SK-N-SH (cell line): ENCODE results near the gene SMIM30. TPM values are rescaled to one million over a fixed set of nuclear protein-coding genes. Genes with fewer than 3 reads are reported as not detected.

Experiments
- CTCF ChIA-PET: fragments of 300-600, 350-600 bp; formaldehyde crosslinking; extraction: SDS; loops from one replicate; lab custom pipeline; 2021; lab: Yijun Ruan, JAX
- POLR2A ChIA-PET: fragments of 350-600 bp; sonication (Branson Sonifier 250); formaldehyde crosslinking; extraction: SDS; loops from one replicate; lab custom pipeline; 2020; ENCODE audit warnings: antibody characterized with exemption, inconsistent platforms; lab: Yijun Ruan, JAX
- DNase-seq: peaks from one replicate; pipeline ENCODE4 v3.0.0; 2012
- H2AFZ ChIP-seq: fragments of 200-600 bp; sonication (generic); 2 replicates; pipeline ENCODE4 v1.8.1; 2016; ENCODE audit warnings: antibody characterized with exemption, mild to moderate bottlenecking, low read depth
- H3F3A ChIP-seq: fragments of 200-600 bp; sonication (generic); replicated peaks from 2 replicates; pipeline ENCODE3; 2016; ENCODE audit warnings: antibody characterized with exemption, mild to moderate bottlenecking; ENCODE audit not compliant: insufficient read depth
- H3K27ac ChIP-seq, 2 experiments: fragments of 200-500 bp in 1 of 2; fragments of 200-600 bp in 1 of 2; sonication (Bioruptor generic) in 1 of 2; sonication (generic), shearing (Covaris generic) in 1 of 2; 2 replicates each; pipeline versions ENCODE4 v1.5.1 to v1.6.1; 2014 to 2016; ENCODE audit warnings: low read depth in 2 of 2, inconsistent platforms in 1 of 2, low read length in 1 of 2, mild to moderate bottlenecking in 1 of 2, mixed read lengths in 1 of 2
- H3K27me3 ChIP-seq: fragments of 200-600 bp; sonication (generic), shearing (Covaris generic); 2 replicates; pipeline ENCODE4 v1.6.1; 2016; ENCODE audit warnings: mixed run types; ENCODE audit not compliant: insufficient read depth
- H3K36me3 ChIP-seq, 2 experiments: fragments of 200-500 bp in 1 of 2; fragments of 200-600 bp in 1 of 2; sonication (Bioruptor generic) in 1 of 2; sonication (generic) in 1 of 2; replicated peaks in 1 of 2; 2 replicates each; pipeline versions ENCODE3 to v1.5.1; 2014 to 2016; ENCODE audit warnings: low read length in 1 of 2, mild to moderate bottlenecking in 1 of 2; ENCODE audit not compliant: insufficient read depth in 2 of 2, control insufficient read depth in 1 of 2
- H3K4me1 ChIP-seq, 2 experiments: fragments of 200-500 bp in 1 of 2; fragments of 200-600 bp in 1 of 2; sonication (Bioruptor generic) in 1 of 2; sonication (generic), shearing (Covaris generic) in 1 of 2; 2 replicates each; pipeline versions ENCODE4 v1.5.1 to v1.6.1; 2014 to 2016; ENCODE audit warnings: low read depth in 1 of 2, low read length in 1 of 2, mixed run types in 1 of 2; ENCODE audit not compliant: insufficient read depth in 2 of 2, control insufficient read depth in 1 of 2
- H3K4me2 ChIP-seq: fragments of 200-600 bp; sonication (generic), shearing (Covaris generic); 2 replicates; pipeline ENCODE4 v1.6.1; 2017; ENCODE audit warnings: mixed run types
- H3K4me3 ChIP-seq, 2 experiments: fragments of 200-500 bp in 1 of 2; fragments of 200-600 bp in 1 of 2; sonication (Bioruptor generic) in 1 of 2; sonication (generic), shearing (Covaris generic) in 1 of 2; 2 replicates each; pipeline versions ENCODE4 v1.5.1 to v1.8.1; 2014 to 2016; ENCODE audit warnings: low read depth in 2 of 2, inconsistent platforms in 1 of 2, low read length in 1 of 2, mild to moderate bottlenecking in 1 of 2, mixed read lengths in 1 of 2, moderate library complexity in 1 of 2
- H3K79me2 ChIP-seq: fragments of 200-600 bp; sonication (generic); 2 replicates; pipeline ENCODE4 v1.8.1; 2017; ENCODE audit warnings: mild to moderate bottlenecking; ENCODE audit not compliant: insufficient read depth
- H3K9ac ChIP-seq: fragments of 200-600 bp; sonication (generic); 2 replicates; pipeline ENCODE4 v1.6.1; 2017; ENCODE audit warnings: mixed run types
- H3K9me2 ChIP-seq: fragments of 200-600 bp; sonication (generic); 2 replicates; pipeline ENCODE4 v1.6.1; 2017; ENCODE audit warnings: mixed run types
- H3K9me3 ChIP-seq: fragments of 200-600 bp; sonication (generic); 2 replicates; pipeline ENCODE4 v1.6.1; 2017; ENCODE audit warnings: mixed run types, mild to moderate bottlenecking, moderate library complexity
- H4K20me1 ChIP-seq: fragments of 200-600 bp; sonication (generic); 2 replicates; pipeline ENCODE4 v1.6.1; 2017; ENCODE audit warnings: mild to moderate bottlenecking, mixed run types; ENCODE audit not compliant: insufficient read depth
- GABPA ChIP-seq: IDR thresholded peaks from 2 replicates; pipeline ENCODE4 v1.4.0; 2012; ENCODE audit warnings: low read depth, mild to moderate bottlenecking
- GATA2 ChIP-seq: sonication (generic); formaldehyde crosslinking; IDR thresholded peaks from 2 replicates; pipeline ENCODE4 v1.5.0; 2020; ENCODE audit warnings: mild to moderate bottlenecking, missing genetic modification reagents
- NFIC ChIP-seq: IDR thresholded peaks from 2 replicates; pipeline ENCODE4 v1.4.0; 2012; ENCODE audit warnings: borderline replicate concordance
- POLR2AphosphoS5 ChIP-seq: IDR thresholded peaks from 2 replicates; pipeline ENCODE4 v1.6.1; 2012; ENCODE audit warnings: low read depth, low read length
- RAD21 ChIP-seq: IDR thresholded peaks from 2 replicates; pipeline ENCODE4 v1.6.1; 2012; ENCODE audit warnings: mild to moderate bottlenecking, low read length
- REST ChIP-seq: IDR thresholded peaks from 2 replicates; pipeline ENCODE4 v1.6.1; 2012; ENCODE audit warnings: mild to moderate bottlenecking, low read depth, low read length, moderate library complexity
- RFX5 ChIP-seq: IDR thresholded peaks from 2 replicates; pipeline ENCODE4 v1.6.1; 2012; ENCODE audit warnings: mild to moderate bottlenecking, improper control_type of control experiment, low read length
- WGBS: methylation state at CpG from one replicate; pipeline ENCODE4 v1.1.6; 2017; ENCODE audit warnings: low lambda C conversion rate; 5-methylcytosine and 5-hydroxymethylcytosine counted together
- polyA plus RNA-seq, 3 experiments: library from polyadenylated mRNA; depleted of rRNA; stranded (reverse); fragments of >200 nt; gene quantifications; 2 replicates each; pipeline ENCODE4 v1.2.3, GENCODE V29; 2012

The SMIM30 gene
- polyA plus RNA-seq, 1 of the 3 experiments (the other 2 are of a cell fraction) = 46.5 TPM

- peaks cover 24% of the 10 kb centered on the region for H3F3A ChIP-seq
- H3K9me2 ChIP-seq = no peaks in the 10 kb centered on the region
- CTCF ChIA-PET = interaction anchor here (0.9 to 1.7 kb wide), 7 partner anchors 12 to 689 kb away, joined by 3 to 9 read pairs (median 3); no protein-coding TSS in a partner anchor
- no peaks in the 10 kb centered on the region for H3K79me2 ChIP-seq
- no peaks in the 10 kb centered on the region for H4K20me1 ChIP-seq
- no peaks in the 10 kb centered on the region for H3K27me3 ChIP-seq
- peak; percentile 38 for DNase-seq
- peak overlapping the region; percentile 59 to 86 for H3K4me3 ChIP-seq
- peaks cover 0 to 21% of the 10 kb centered on the region in 2 experiments; a peak in 2 of 4 replicates for H3K4me1 ChIP-seq
- no peaks in the 10 kb centered on the region for H3K9me3 ChIP-seq
- H2AFZ ChIP-seq = peak overlapping the region; percentile 93
- 3% methylated on average over 16 of the region's 16 CpGs for WGBS
- H3K9ac ChIP-seq = peak overlapping the region; percentile 31
- POLR2A ChIA-PET = interaction anchor here (0.9 to 1.2 kb wide), 3 partner anchors 8 to 635 kb away, joined by 3 to 5 read pairs (median 3); no protein-coding TSS in a partner anchor
- no peaks in the 10 kb centered on the region for H3K36me3 ChIP-seq
- no peak for TF ChIP-seq POLR2AphosphoS5
- 0 out of 2 replicates have a peak, but pooled peaks have one; percentile 4 for TF ChIP-seq RAD21
- 0 out of 2 replicates have a peak, but pooled peaks have one; percentile 3 for TF ChIP-seq REST
- TF ChIP-seq NFIC = no peak
- peak; percentile 76 for TF ChIP-seq GATA2 (CRISPR knock-in tag)
- TF ChIP-seq, all 33 proteins: peak for 3
- Histone ChIP-seq H3K27ac (peak overlapping the region in 1 of 2 experiments; percentile 26; a peak in 2 of 4 replicates), H3K4me2 (peak overlapping the region; percentile 95)
These were observed 32.5 kb downstream of the SMIM30 start for GRCh38 chr7:113085781-113086390.

- Histone ChIP-seq H3K9ac (no peak overlapping the region), H3K27me3 (no peaks in the 10 kb centered on the region), H3K4me1 (peaks cover 0 to 25% of the 10 kb centered on the region in 2 experiments; a peak in 2 of 4 replicates), H3K27ac (no peak overlapping the region), H3K79me2 (no peaks in the 10 kb centered on the region), H3K4me3 (no peak overlapping the region), H4K20me1 (no peaks in the 10 kb centered on the region), H3K36me3 (no peaks in the 10 kb centered on the region), H3K9me2 (no peaks in the 10 kb centered on the region), H2AFZ (peak overlapping the region; percentile 93; the same call in 1 of the 2 replicates), H3K4me2 (peak overlapping the region; percentile 95; the same call in 1 of the 2 replicates), H3F3A (peaks cover 24% of the 10 kb centered on the region), H3K9me3 (no peaks in the 10 kb centered on the region)
- DNase-seq = no peak
- POLR2A ChIA-PET = no interaction called here
- TF ChIP-seq GABPA (no peak), RFX5 (no peak)
- WGBS = 88% methylated on average over 4 of the region's 4 CpGs
- CTCF ChIA-PET = interaction anchor here (0.6 to 1.3 kb wide), 4 partner anchors 10 to 75 kb away, joined by 3 to 4 read pairs (median 3); no protein-coding TSS in a partner anchor
These were observed 33.7 kb downstream of the SMIM30 start for GRCh38 chr7:113084496-113085172.
